Anterior cingulate cortex (tissue), 58 donors: ENCODE results near the gene ARHGEF19.
"Not testable (repeated sequence)": the region's sequence is repeated elsewhere in the genome, so short reads cannot be mapped to it uniquely, and the experiment has no call there.

ENCODE experiments used
- DNase-seq, 58 donors: peaks; one replicate each; lab custom pipeline; 2025; lab: John Stamatoyannopoulos, UW

ARHGEF19 gene

DNA sequence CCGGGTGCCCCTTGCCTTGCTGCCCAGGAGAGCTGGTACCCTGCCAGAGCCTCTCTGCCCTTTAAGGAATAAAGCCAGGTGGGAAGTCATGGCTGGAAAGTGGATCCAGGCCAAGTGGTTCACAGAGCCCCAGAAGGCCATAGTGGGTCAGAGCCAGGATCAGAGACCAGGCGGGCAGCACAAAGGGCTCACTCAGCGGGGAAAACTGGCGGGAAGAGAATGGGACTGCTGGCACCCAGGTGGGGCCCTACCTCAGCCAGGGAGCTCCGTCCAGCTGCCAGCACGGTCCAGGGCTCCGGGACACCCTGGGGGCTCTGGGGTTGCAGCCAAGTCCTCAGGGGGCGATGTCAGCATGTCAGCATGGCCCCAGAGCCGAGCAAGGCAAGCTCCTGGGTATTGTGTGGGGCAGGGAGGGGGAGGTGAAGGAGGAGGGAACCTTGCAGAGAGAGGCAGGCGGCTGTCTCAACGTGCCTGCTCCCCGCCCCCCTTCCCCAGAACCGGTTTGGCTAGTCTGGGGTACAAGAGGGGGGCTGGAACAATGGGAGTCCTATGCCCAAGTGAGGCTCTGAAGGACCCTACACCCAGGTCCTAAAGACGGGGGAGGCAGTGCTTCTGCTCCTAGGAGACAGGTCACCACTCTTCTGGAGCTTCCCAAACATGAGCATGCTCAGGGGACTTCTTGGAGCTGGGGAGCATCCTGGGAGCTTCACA is at the start of gene ARHGEF19:
Gene ARHGEF19 (minus strand): TSS at position 402 of the 711 bp plus-strand sequence. CDS start 3,598 bp downstream, outside the sequence.
- no peak for DNase-seq

DNA sequence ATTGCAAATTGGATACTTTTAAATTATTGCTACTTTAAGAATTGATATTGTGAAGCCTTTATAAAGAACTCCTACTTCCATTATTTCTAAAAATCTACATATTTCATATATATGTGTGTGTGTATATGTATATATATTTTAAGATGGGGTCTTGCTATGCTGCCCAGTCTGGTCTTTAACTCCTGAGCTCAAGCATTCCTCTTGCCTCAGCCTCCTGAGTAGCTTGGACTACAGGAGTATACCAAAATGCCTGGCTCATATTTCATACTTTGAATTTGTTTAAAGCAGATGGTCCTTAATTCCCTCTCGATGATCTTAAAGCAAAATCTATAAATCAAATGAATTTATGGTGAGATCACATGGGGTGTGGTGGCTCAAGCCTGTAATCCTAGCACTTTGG is 49.6 kb upstream of the ARHGEF19 start:
- no peak for DNase-seq

- DNase-seq = no peak
These were observed 48.4 kb upstream of the ARHGEF19 start for GRCh38 chr1:16260814-16261213.

- no peak for DNase-seq
These were observed 46.2 kb upstream of the ARHGEF19 start for GRCh38 chr1:16258591-16259135.

GRCh38 chr1:16257968-16258367 is 45.5 kb upstream of the ARHGEF19 start:
- no peak for DNase-seq

DNA sequence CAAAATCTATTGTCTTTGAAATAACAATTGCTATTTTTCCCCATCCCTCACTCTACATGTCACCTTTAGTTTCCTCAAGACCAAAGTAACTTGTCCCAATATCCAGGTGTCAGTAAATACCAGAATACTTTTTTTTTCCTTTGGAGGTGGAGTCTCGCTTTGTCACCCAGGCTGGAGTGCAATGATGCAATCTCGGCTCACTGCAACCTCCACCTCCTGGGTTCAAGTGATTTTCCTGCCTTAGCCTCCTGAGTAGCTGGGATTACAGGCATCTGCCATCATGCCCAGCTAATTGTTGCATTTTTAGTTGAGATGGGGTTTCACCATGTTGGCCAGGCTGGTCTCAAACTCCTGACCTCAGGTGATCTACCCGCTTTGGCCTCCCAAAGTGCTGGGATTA is 45.1 kb upstream of the ARHGEF19 start:
- DNase-seq = not testable (repeated sequence)

DNA sequence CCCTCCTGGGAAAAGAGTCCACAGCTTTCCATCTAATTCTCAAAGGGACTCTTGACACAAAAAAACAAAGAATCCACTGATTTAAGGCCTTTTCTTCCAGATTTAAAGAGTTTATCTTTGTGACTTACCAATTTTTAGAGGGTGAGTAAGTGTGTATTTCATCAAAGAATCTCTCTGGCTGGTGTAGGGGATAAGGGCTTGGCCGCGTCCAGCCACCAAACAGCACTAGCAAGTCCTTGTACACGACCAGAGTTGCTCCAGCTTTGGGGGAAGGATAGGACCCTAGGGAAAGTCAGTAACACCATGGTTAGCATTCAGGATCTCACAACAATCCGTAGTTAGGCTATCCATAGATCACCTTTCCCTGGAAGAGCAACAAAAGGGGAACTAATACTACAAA is 44.0 kb upstream of the ARHGEF19 start:
- DNase-seq = no peak

DNA sequence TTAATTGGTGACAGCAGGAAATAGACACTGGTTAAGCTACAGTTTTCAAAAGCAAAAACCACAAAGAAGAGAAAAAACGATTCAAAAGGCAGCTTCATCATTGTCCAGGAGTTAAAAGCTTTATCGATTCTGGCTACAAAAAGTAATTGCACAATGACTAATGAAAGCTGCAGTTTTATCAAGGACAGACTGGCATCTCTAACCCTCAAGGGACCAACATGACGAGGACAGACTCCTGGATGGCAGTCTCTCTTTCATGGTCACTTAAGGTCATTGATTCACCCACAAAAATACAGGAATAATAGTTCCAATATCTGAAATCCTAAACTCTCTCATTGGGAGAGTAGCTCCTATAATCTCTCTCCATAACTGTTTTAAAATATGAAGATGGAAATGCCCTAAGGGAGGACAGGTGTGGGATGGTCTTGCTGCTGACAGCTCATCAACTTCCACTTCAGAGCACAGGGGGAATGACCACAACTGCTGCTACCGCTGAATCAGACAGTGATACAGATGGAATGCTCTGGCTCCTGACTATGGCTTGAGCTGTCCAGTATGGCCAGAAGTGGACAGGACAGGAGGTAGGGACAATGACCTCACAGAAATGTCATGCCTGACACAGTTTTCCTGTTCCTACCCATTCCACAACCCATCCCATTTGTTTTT is 41.9 kb upstream of the ARHGEF19 start:
- DNase-seq = no peak

DNA sequence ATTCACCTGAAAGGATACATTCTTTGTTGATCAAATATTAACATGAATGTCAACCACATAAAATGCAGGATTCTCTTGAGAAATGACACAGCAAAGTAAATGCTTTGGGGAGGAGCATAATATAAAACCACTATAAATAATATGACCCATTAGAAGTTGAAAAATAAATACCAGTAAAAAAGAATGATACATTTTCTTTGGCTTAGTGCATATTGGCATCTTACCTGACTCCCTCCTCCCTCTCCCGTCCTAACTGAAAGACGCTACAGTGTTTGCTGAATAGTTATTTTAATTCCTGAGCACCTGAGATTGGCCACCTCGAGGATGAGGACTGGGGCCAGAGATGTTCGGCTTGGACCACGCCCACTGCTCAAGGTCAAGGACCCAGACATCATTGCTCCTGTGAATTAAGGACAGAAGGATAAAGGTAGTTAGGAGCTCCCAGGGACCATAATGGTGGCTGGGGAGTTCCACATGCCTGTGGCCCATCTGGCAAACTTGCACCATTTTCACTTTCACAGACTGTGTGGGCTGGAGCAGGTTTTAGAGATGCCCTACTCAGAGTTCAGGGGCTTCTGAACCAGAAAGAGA is 41.0 kb upstream of the ARHGEF19 start:
- no peak for DNase-seq

GRCh38 chr1:16252912-16253311 is 40.5 kb upstream of the ARHGEF19 start:
- DNase-seq = no peak

DNA sequence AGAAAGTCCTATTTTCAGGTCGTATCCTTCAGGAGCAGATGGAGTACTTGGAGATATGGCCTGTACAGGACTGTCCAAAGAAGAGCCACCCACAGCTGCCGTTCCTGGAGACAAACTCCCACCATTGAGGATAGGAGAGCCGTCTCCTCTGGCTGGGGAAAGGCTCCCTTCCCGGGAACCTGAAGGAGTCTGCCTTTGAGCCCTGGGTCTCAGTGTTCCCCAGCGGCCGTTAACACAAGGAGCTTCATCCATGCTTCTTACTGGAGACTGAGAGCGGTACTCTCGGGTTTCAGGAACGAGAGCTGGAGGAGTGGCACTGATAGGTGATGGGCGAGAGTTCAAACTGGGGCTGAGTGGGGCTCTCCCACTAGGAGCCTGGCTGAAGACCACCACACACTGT is 38.9 kb upstream of the ARHGEF19 start:
- DNase-seq = no peak

- no peak for DNase-seq
These were observed 38.2 kb upstream of the ARHGEF19 start for GRCh38 chr1:16250524-16251251.

- DNase-seq = no peak
These were observed 37.3 kb upstream of the ARHGEF19 start for GRCh38 chr1:16249596-16250241.

DNA sequence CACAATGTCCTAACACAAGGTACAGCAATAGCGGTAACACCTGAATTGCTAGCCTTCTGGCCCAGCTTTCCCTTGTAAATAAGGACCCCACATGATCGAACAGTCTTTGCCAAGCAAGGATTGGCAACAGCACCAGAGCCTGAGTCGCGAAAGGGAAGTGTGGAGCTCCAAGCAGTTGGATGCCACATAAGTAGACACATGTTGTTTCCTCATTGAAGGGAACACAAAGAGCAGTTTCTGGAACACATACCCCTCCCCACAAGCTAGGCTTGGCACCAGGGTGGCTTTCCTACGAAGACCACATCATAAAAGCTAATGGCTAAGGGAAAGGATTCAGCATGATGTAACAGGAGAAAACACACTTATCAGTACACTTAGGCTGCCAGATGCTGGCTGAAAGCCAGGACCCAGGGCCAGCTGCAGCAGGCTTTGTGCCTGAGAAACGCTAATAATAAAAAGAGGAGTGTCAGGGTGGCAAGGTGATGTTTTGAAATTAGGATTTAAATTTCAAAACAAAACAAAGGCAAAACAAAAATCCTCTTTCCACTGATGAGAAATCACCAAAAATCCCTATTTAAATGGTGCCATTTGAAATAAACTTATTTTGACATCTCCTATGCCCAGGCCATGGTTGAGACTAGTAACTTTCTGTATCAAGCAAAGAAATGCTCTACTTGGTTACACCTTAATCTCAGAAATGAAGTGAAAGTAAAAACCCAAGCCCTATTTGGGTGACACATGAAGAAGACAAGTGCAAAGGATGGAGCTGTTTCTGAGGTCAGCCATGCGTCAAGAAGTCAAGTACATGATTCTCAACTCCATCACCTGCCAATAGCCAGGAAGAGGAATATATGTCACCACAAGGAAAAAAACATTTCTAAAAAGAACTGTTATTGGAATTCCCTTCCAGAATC is 36.4 kb upstream of the ARHGEF19 start:
- DNase-seq = peak in 54 of 58 donors; percentile 17 to 95 (median 69)

- DNase-seq = no peak
These were observed 35.6 kb upstream of the ARHGEF19 start for GRCh38 chr1:16248007-16248436.

GRCh38 chr1:16247441-16247840 is 35.0 kb upstream of the ARHGEF19 start:
- no peak for DNase-seq

DNA sequence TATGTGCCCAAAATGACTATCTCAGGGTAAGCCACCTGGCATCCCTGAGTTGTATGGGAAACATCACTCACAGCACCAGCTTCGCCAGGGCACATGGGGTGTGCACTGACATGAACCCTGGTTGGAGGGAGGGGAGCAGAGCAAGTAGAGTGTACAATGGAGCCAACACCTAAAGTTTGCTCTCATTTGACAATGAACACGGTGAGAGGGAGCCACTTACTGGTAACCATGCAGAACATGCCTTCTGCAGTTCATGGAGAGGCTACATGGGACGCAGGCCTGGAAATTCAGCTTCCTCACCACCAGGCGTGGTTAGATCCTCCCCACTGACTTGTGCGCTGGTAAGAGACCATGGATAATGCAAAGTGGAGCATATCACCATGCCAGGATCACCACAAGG is 34.5 kb upstream of the ARHGEF19 start:
- DNase-seq = peak in 1 of 58 donors; percentile 5

- not testable (repeated sequence) for DNase-seq
These were observed 33.8 kb upstream of the ARHGEF19 start for GRCh38 chr1:16246239-16246638.
